GM19099 (cell line): ENCODE measurements around the gene G6PC1.

Experiments used
- POLR2A ChIP-seq: IDR thresholded peaks from 3 replicates; pipeline ENCODE4 v1.6.1; 2011; ENCODE audit warnings: low read depth; ENCODE audit not compliant: insufficient read length; ENCODE audit errors: extremely low read depth

G6PC1 gene

GRCh38 chr17:42900460-42901331 is at the start of gene G6PC1:
TSS of gene G6PC1 (plus strand) at chr17:42900799. CDS start at chr17:42900877, 78 bp downstream.
- no peak for TF ChIP-seq POLR2A

GRCh38 chr17:42850954-42851353 is 49.6 kb upstream of the G6PC1 start, which contains the start of gene AOC3:
TSS of gene AOC3 (plus strand) at chr17:42851199. CDS start at chr17:42851344, 145 bp downstream.
- no peak for TF ChIP-seq POLR2A

- no peak for TF ChIP-seq POLR2A
These were observed 48.2 kb upstream of the G6PC1 start for GRCh38 chr17:42852351-42852750.

GRCh38 chr17:42853004-42853403 is 47.6 kb upstream of the G6PC1 start:
- TF ChIP-seq POLR2A: no peak

GRCh38 chr17:42853597-42853967 is 47.0 kb upstream of the G6PC1 start:
- TF ChIP-seq POLR2A: no peak

- TF ChIP-seq POLR2A: no peak
These were observed 46.4 kb upstream of the G6PC1 start for GRCh38 chr17:42853968-42854790.

- no peak for TF ChIP-seq POLR2A
These were observed 45.5 kb upstream of the G6PC1 start for GRCh38 chr17:42855048-42855596.

GRCh38 chr17:42857389-42857788 is 43.2 kb upstream of the G6PC1 start:
- TF ChIP-seq POLR2A: no peak

- no peak for TF ChIP-seq POLR2A
These were observed 34.9 kb upstream of the G6PC1 start for GRCh38 chr17:42865638-42866094.

- TF ChIP-seq POLR2A: no peak
These were observed 34.4 kb upstream of the G6PC1 start for GRCh38 chr17:42866216-42866615.

GRCh38 chr17:42866631-42867575 is 33.7 kb upstream of the G6PC1 start:
- TF ChIP-seq POLR2A: no peak

- TF ChIP-seq POLR2A: no peak
These were observed 32.3 kb upstream of the G6PC1 start for GRCh38 chr17:42868338-42868737.

GRCh38 chr17:42871647-42872046 is 29.0 kb upstream of the G6PC1 start:
- TF ChIP-seq POLR2A: no peak

- no peak for TF ChIP-seq POLR2A
These were observed 28.2 kb upstream of the G6PC1 start for GRCh38 chr17:42872251-42872965.

- no peak for TF ChIP-seq POLR2A
These were observed 27.3 kb upstream of the G6PC1 start for GRCh38 chr17:42873315-42873714.
